SW 1271 (cell line): ENCODE measurements around the gene SLC5A10.
"Not testable (repeated sequence)": the region's sequence is repeated elsewhere in the genome, so short reads cannot be mapped to it uniquely, and the experiment has no call there.

Experiments
- DNase-seq, 2 experiments: peaks; one replicate each; lab custom pipeline; 2025; lab: John Stamatoyannopoulos, UW

SLC5A10 gene

DNA sequence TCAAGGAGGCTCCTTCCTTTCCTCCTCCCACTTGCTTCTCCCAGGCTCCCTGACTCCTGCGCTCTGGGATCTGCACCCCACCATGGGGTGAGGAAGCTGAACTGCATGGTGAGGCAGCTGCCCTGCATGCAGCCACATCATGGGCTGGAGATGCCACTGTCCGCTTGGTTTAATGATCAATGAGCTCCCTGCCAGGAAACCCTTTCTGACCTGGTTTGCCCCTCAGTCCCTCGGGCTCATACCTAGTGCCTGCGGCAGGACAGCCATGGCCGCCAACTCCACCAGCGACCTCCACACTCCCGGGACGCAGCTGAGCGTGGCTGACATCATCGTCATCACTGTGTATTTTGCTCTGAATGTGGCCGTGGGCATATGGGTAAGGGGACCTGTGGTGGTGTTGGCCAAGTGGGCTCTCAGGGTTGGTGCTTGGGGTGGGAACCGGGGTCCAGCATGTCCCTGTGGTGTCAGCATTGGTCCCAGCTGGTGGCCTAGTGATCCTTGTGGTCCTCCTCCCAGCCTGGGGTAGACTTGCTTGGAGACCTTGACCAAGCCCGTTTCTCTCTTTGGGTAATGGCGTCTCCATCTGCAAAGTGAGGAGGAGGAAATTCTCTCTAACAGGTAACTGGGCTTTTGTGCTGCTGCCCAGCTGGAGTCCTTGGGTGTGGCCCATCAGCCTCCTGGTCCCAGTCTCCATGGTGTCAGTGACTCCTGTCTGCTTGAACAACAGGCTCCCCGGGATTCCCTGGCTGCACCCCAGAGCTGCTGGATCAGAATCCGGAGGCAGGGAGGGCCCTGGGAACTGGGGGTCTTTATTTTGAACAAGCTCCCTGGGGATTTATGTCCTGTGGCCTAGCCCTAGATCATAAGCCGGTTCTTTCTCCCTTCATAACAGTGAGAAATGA, at the start of gene SLC5A10:
TSS of gene SLC5A10 (plus strand) at position 225 of the 902 bp plus-strand sequence. CDS start at position 266, 41 bp downstream.
- DNase-seq, result no peak

DNA sequence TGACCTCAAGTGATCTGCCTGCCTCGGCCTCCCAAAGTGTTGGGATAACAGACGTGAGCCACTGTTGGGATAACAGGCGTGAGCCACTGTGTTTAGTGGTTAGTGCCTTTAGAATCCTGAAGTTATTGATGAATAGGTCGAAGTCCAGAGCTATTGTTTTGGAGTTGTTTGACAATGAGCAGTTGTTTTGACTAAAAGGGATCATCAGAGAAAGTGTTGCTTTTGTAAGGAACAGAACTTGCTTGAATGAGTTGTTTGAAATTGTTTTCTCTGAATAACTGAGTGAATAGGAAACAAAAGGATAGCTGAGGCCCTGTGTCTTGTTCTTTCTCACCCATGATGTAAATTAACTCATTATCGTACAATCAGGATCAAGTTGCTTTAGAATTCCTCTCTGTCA, 47.5 kb upstream of the SLC5A10 start:
- DNase-seq, result no peak

DNA sequence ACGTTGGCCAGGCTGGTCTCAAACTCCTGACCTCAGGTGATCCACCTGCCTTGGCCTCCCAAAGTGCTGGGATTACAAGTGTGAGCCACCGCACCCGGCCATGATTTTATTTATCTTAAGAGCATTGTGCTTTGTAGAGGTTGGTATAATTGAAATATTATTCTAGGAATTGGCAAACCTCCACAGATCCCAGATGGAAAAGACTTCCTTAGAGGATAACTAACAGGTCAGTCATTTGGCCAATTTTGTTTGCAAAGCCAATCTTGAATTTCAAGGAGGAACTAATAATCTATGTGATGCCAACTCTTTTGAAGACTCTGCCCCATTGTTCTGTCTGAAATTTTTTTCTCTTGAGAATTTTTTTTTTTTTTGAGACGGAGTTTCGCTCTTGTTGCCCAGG, 46.7 kb upstream of the SLC5A10 start:
- DNase-seq, result no peak

DNA sequence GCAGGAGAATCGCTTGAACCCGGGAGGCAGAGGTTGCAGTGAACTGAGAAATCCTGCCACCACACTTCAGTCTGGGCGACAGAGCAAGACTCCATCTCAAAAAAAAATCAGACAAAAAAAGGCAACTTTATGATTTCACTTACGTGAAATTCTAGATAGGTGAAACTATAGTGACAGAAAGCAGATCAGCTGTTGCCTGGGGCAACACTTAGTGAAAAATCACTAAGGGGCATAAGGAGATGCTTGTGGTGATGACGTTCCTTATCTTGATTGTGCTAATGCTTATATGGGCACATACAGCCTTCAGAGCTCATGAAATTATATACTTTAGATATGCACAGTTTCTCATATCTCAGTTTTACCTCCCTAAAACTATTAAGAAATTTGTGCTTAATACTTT, 41.6 kb upstream of the SLC5A10 start:
- DNase-seq, result no peak

DNA sequence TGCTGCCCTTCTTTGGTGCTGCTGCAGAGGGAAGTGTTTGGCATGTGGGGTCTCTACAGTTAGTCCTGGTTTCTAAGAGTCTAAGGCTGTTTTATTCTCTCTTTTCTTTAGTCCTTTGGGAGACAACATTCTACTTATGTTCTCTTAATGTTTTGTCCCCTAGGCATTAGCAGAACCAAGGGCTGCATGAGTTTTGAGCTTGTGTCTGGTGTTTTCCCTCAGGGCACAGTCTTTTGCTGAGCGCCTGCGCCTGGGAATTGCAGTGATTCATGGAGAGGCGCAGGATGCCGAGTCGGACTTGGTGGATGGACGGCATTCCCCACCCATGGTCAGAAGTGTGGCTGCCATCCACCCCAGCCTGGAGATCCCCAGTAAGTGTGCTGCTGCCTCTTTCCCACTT, 41.1 kb upstream of the SLC5A10 start:
- DNase-seq, result no peak

DNA sequence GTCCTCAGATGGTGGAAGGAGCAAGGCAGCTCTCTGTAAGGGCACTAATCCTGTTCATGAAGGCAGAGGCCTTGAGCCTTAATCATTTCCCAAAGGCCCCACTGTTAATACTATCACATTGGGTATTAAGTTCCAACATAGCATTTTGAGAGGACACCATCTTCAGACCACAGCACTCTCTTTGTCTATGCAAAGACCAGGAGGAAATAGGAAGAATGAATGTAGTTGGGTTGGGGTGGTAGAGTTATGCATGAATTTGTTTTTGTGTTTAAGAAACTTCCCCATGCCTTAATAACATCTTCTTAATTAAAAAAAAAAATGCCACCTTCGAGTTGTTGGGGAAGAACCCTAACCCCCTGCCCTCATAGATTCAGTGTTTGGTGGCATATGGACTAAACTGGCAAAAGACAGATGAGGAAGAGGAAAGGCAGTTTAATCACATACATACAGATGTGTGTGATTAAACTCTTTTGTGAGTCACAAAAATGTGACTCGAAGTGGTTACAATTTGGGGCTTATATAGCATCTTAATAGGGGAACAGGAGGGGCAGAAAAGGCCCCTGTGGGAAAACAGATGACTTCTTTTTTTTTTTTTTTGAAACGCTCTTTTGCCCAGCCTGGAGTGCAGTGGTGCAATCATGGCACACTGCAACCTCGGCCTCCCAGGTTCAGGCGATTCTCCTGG, 35.0 kb upstream of the SLC5A10 start:
- no peak for DNase-seq

DNA sequence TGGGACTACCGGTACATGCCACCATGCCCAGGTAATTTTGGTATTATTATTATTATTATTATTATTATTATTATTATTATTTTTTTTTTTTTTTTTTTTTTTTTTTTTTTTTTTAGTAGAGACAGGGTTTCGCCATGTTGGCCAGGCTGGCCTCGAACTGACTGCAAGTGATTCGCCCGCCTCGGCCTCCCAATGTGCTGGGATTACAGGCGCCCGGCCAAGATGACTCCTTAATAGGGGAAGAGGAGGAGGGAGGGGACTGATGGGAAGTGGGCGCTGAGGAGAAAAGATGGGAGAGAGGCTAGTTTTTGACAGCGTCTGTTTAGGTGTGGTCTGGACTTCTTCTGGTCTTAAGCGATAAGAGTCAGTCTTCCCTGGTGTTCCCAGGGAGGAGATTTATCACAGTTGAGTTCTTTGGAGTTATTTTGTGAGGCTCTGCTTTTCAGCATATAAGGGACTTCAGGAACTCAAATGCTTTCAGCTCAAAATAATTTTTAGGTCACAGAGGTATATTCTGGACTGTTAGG, 34.4 kb upstream of the SLC5A10 start:
- DNase-seq, result no peak

DNA sequence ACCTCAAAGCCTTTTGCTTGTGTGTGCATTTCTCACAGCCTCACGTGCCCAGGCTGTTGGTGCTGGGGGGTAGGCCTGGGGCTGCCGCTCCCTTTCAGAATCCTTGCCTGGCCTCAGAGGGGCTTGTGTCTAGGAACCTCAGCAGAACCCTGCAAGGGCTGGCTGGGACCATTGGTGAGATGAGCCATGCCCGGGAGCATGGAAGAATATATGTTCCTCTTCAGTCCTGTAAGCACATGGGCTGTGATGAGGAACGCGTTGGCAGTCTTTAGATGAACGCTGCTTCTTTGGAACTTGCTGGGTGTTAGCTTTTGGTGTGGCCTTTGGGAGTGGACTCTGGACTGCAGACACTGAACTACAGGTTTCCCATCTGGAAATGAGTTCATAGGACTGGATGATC, 32.0 kb upstream of the SLC5A10 start:
- no peak for DNase-seq

DNA sequence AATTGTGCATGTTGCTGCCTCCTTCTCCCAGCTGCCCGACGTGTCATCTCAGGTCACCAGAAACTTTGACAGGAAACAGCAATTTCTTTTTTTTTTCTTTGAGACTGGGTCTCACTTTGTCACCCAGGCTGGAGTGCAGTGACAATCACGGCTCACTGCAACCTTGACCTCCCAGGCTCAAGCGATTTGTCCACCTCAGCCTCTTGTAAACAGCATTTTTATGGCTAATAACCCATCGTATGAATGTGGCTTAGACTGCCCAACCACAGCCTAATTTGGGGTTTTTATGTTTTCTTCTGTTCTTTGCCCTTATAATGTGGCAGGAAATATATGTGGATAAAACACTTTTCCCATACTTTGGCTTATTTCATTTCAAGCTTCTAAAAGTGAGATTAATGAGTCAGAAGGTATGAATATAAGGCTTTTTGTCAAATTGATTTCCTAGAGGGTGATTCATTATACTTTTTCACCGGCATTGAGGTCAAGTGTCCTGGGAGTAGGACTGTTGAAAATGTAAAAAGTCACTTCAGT, 31.0 kb upstream of the SLC5A10 start:
- no peak for DNase-seq

DNA sequence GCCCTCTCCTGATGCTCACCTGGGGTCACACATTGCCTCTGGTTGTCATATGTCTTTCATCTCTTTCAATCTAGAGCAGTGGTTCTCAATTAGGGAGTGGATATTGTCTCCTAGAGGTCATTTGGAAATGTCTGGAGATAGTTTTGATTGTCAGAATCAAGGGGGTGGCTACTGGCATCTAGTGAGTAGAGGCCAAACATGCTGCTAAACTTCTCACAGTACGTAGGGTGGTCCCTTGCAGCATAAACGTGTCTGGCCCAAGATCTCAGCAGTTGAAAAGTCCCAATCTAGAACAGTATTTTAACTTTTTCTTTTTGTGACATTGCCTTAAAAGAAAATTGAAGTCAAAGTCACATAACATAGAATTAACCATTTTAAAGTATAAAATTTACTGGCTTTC, 30.5 kb upstream of the SLC5A10 start:
- no peak for DNase-seq

DNA sequence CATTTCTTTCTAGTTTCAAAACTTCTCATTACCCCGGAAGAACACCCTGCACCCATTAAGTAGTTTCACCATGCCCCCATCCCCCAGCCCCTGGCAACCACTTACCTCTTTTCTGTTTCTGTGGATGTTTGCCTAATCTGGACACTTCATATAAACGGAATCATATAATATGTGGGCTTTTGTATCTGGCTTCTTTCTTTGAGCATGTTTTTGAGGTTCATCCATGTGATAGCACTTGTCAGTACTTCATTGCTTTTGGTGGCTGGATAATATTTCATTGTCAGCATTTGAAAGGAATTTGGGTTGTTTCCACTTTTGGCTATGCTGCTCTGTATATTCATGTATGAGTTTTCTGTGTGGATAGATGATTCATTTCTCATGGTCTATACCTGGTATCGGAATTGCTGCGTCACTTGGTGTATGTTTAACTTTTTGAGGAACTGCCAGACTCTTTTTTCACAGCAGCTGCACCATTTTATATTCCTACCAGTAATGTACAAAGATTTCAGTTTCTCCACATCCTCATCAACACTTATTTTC, 30.0 kb upstream of the SLC5A10 start:
- no peak for DNase-seq

DNA sequence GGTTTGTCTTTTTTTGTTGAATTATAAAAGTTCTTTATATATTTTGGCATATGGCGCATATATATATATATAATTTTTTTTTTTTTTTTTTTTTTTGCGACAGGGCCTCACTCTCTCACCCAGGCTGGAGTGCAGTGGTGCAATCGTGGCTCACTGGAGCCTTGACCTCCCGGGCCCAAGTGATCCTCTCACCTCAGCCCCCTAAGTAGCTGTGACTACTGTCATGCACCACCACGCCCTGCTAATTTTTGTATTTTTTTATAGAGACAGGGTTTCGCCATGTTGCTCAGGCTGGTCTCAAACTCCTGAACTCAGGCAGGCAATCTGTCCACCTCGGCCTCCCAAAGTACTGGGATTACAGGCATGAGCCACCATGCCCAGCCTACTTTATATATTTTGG, 29.4 kb upstream of the SLC5A10 start:
- DNase-seq, result not testable (repeated sequence)

DNA sequence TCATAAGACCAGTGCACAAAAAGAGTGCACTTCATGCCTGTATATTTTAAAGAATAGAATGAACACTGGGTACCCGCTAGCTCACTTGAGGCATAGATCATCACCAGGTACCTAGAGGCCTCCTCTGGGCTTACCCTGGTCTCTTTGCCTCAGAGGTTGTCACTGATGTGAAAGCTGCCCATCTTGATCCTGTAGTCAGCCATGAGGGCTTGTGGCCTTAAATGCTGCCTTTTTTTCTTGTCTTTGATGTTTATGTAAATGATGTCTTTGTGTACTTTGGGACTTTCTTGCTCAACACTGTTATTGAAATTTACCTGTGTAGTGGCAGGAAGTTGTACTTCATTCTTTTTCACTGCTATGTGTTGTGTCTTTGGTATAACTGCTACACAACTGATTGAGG, 26.8 kb upstream of the SLC5A10 start:
- DNase-seq, result no peak

DNA sequence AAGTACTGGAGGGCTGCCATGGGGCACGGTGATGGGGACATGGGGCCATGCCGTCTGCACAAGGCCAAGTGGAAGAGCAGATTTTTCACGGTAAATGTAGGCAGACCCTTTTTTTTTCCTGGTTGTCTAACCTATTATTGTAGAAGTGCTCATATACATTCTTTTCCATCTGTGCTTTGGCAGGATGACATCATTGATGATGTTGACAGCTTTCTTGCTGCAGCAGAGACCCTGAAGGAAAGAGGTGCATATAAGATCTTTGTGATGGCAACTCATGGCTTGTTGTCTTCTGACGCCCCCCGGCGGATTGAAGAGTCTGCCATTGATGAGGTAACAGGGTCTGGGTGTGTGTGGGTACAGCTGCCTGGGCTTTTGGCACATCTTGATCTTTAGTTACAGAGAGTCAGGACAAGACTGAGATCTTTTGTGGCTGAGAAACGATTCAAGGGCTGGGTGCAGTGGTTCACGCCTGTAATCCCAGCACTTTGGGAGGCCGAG, 23.3 kb upstream of the SLC5A10 start:
- no peak for DNase-seq

DNA sequence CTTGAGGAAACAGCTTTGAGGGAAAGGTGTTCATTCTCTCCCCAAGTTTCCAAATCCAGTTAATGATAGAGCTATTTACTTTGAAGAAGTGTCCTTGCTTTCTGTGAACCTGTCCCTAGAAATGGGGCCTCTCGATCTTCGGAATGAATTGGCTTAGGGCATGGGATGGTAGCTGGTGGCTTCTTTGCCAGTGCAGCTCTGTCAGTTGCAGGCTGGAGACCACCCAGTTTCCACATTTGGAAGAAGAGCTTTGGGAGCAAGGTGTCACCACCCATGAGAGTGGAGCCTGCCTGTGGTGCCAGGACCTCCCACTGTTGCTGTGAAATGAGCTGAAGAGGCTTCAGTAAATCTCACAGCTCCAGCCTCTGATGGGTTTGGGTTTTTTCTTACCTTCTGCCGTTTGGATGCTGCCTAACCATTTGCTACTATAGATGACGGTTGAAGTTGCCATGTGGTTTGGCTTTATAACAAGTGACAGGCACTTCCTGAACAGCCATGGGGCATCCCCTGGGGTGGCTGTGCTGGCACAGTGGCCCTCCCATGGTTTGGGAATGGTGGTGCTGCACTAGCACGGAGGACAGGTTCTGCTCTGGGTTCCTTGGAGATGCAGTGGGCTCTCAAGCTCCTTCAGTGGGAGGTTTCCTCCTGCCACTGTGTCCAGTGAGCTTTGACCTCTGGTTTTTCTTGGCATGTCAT, 19.5 kb upstream of the SLC5A10 start:
- DNase-seq, result no peak

DNA sequence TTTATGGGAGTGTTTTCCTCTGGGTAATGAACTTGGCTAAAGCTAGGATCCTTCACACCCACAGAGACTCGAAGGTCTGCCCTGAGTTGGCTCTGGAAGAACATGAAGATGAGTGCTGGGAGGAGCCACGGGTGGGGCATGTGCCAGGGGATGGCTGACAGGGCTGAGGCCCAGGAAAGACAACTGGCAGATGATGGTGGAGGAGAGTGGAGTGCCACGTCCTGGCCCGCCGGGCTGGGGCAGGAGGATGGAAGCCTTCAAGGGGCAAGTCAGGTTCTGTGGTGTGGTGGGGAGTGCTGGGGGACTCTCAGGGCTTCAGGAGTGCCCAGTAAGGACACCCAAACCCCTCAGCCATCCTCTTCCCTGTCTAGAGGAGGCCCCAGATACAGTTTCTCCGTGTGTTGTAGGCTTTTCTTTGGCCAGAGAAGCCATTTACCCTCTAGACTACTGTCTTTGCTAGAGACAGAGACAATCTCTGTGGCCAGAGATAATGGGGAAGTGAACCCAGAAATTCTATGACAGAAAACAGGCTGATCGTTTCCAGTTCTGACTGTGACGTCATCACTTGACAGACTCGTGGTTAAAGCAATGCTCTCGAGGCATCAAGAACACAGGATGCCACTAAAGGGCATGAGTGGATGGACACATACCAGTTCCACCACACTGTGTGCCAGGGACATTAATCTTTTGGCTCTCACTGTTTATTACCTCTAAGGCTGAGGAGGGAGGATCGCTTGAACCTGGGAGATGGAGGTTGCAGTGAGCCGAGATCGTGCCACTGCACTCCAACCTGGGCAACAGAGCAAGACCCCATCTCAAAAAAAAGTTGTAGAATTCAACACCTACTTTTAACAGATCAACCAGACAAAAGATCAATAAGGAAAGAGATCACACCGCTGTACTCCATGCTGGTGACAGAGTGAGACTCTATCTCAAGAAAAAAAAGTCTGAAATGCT, 18.6 kb upstream of the SLC5A10 start:
- DNase-seq, result no peak

DNA sequence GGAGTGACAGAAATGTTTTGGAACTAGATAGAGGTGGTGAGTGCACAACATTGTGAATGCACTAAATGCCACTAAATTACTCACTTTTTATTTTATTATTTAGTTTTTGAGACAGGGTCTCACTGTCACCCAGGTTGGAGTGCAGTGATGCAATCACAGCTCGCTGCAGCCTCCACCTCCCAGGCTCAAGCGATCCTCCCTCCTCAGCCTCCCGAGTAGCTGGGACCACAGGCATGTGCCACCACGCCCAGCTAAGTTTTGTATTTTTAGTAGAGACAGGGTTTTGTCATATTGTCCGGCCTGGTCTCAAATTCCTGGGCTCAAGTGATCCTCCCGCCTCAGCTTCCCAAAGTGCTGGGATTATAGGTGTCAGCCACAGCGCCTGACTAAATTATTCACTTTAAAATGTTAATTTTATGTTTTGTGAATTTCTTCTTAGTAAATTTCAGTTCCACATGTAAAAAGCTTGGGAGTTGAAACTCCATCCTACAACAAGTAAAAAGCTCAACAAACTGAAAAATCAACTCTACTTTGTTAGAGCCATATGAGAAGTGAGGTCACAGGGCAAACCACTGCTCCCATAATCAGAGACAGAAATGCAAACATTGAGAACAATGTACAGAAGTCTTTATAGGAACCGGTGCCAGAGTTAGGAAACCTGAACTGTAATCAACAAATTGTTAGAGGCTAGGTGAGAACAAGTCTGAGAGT, 13.8 kb upstream of the SLC5A10 start:
- no peak for DNase-seq

DNA sequence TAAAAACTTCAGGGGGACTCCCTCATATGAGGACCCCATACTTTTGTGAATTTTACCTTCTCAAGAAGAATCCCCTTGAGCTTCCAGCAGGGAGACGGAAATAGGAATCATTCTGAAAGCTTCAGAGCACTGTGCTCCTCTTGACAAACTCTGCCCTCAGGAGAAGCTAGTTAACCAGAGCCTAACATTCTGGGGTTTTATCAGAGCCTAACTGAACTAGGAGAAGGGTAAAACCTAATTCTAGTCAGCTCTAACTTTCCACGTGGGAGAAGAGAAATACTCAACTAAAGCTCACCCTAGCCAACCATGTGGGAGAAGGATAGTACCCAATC, 13.3 kb upstream of the SLC5A10 start:
- DNase-seq, result no peak

DNA sequence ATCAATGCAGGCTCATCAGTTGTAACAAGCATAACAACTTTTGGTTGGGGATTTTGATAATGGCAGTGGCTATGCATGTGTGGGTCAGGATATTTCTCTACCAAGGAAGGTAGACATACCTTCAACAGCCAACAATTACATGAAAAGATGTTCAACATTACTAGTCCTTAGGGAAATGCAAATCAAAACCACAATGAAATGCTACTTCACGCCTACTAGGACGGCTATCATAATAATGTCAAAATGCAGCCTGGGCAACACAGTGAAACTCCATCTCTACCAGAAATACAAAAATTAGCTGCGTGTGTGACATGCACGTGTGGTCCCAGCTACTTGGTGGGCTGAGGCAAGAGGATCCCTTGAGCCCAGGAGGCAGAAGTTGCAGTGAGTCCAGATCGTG, 7.3 kb upstream of the SLC5A10 start:
- no peak for DNase-seq

DNA sequence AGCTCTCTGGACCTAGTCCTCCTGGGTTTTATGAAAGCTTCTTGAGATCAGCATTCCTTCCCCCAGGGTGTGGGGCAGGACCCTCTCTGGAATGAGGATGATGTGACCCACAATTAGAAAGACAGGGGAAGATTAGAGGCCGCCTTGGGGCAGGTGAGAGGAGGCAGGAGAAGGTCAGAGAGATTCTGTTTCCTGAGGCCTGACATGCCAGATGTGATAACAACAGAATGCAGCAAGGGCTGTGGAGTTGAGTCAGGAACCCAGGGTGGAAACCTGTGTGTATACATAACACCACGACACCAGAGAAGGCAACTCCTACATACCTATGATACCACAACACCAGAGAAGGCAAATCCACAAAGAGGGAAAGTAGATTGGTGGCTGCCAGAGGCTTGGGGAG, 5.4 kb upstream of the SLC5A10 start:
- DNase-seq, result no peak
